AG08395 (cell line): ENCODE data around the gene PPP1CC.

Source experiments
- DNase-seq: peaks from one replicate; pipeline ENCODE4 v3.0.0; 2012; ENCODE audit warnings: mixed read lengths, low spot score

Gene PPP1CC

GRCh38 chr12:110754101-110754793, 11.6 kb upstream of the PPP1CC start:
- peak; percentile 21 for DNase-seq

DNA sequence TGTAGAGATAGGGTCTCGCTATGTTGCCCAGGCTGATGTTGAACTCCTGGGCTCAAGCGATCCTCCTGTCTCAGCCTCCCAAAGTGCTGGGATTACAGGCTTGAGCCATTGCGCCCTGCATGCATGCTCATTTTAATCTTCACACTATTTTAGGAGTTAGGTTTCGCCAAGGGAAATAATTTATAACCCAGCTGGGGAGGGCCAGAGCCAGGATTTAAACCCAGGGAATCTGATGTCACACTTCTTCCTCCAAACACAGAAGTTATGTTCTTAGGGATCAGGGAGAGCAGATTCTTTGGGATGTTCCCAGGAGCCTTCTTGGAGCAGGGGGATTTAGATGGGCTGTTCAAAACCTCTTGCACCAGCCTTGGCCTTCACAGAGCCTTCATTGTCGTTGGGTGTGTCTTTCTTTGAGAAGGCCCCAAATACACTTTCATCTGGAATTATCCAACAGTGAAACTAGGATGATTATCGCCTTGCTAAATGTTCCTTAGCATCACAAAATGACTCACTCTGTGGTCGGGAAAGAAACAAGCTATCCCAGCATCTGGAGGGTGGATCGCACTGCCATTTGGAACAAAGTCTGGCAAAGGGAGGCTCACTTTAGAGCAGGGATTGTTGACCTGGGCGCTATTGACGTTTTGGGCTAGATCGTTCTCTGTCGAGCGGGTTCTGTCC, 8.2 kb upstream of the PPP1CC start:
- DNase-seq, result peak; percentile 81

DNA sequence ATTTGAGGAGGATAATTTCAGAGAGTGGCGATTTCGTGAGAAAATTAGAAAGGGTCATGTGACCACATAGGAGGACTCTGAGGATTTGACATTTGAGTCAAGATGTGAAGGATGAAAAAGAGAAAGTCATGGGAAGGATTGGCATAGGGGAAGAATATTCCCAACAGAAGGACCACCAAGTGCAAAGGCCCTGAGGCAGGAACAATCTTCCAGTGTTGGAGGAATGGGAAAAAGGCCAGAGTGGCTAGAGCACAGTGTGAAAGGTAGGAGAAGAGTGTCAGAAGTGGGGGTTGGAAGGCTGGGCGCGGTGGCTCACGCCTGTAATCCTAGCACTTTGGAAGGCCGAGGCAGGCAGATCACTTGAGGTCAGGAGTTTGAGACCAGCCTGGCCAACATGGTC, 3.9 kb upstream of the PPP1CC start:
- no peak for DNase-seq

DNA sequence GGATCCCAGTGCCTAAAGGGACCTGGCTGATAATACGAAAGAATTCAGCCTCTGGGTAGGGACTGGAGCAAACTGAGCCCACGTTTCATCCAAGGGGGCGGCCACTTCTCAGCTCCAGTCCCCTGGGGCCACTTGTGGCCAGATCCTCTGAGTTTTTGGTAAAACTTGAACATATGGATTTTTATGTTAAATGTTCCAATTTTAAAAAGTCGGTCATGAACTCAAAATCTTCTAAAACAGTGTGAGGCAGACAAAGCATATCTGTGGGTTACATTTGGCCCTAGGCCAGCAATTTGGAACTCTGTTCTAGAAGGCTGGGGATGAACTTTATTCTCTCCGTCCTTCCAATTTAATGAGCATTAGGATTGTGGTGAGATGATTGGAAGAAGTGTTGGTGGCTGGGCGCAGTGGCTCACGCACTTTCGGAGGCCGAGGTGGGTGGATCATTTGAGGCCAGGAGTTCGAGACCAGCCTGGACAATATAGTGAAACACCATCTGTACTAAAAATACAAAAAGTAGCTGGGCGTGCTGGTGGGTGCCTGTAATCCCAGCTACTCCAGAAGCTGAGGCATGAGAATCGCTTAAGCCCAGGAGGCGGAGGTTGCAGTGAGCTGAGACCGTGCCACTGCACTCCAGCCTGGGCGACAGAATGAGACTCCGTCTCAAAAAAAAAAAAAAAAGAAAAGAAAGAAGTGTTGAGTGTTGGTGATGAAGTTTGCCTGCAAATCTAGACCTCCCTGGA, 3.0 kb upstream of the PPP1CC start:
- DNase-seq, result no peak

DNA sequence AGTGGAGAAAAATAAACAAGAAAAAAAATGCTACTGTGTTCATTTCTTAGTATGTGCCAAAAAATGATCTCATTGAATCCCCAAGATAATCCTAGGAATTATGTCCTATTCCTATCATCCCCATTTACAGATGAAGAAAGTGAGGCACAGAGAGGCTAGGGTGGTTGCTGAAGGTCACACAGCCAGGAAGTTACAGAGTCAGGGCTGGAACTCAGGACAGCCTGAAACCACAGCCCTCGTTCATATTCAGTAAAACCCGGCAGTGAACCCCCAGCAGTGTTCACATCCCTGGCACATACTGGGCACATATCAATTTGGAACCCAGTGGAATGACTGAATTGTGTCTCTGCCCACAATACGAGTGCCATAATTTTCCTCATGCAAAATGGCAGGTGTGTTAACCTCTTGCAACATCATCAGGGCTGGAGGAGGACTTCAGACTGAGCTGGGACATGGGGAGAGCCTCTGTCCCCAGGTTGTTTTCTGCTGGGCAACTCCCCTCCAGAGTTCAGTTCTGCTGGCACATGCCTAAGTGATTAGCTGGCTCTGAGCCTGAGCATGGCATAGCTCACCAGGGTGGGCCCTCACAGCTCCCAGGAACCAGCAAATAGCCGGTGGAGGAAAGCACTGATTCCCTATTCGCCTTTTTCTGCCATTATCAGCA, 2.0 kb upstream of the PPP1CC start:
- DNase-seq, result no peak

DNA sequence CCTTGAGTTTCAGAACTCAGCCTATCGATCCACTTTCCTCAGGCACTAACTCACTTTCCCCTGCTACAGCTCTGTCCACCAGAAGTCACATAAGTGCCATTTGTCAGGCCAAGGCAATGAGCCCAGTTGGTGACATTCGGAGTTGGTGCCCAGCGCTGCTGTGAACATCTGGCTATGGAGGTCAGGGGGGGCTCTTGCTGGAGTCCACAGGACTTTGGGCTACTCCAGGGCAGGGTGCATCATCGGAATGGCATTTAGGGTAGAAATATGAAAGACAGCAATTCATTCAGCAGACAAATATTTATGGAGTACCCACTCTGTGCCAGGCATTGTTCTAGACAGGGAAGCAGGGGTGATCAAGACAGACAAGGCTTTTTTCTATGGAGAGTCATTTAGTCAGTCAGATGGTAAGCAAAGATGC, 1.5 kb upstream of the PPP1CC start:
- DNase-seq, result peak; percentile 69

- DNase-seq, result no peak
Measured at GRCh38 chr12:110743571-110744093, 941 bp upstream of the PPP1CC start.

GRCh38 chr12:110742096-110742717, 484 bp downstream of the PPP1CC start:
- DNase-seq, result no peak

GRCh38 chr12:110741341-110742095, 1.2 kb downstream of the PPP1CC start:
- DNase-seq, result no peak

DNA sequence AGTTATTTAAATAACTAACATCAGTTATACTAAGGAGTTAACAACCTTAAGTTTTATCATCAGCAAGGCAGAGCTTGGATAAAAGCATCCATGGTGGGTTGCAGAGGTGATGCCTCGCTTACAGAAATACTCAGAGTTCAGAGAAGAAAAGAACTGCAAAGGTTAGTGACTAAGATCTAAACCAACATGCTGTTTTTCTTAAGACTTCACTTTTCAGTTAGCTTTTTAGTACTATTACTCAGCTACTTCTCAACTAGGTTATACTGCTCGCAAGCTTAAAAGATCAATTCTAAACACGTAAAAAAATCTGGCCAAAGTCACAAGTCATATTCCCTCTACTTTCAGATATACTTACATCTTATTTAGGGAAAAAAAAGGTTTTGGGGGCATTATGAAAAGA, 2.8 kb downstream of the PPP1CC start:
- DNase-seq, result no peak

- no peak for DNase-seq
Measured at GRCh38 chr12:110739488-110739887, 3.2 kb downstream of the PPP1CC start.

DNA sequence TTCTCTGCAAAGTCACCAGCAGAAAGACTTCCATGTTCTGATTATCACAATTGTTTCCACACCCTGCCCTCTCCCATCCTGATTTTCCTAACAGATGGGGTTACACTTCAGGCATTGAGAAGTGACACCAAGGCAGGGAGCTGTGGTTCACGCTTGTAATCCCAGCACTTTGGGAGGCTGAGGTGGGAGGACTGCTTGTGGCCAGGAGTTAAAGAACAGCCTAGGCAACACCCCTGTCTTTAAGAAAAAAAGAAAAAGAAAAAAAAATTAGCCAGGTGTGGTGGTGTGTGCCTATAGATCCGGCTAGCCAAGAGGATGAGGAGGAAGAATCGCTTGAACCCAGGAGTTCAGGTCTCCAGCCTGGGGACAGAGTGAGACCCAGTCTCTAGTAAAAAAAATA, 5.2 kb downstream of the PPP1CC start:
- no peak for DNase-seq

DNA sequence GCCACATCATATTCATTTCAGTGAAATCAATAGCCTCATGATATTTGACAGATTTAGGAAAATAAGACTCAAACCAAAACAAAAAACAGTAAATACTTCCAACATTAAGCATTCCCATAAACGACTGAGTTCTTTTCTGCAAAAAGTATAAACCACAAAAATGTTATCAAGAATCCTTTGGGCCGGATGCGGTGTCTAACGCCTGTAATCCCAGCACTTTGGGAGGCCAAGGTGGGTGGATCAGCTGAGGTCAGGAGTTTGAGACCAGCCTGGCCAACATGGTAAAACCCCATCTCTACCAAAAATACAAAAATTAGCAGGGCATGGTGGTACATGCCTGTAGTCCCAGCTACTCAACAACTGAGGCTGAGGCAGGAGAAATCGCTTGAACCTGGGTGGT, 5.7 kb downstream of the PPP1CC start:
- DNase-seq, result peak; percentile 36

GRCh38 chr12:110733900-110734299, 8.8 kb downstream of the PPP1CC start:
- no peak for DNase-seq

- DNase-seq, result peak; percentile 49
Measured at GRCh38 chr12:110733089-110733715, 9.5 kb downstream of the PPP1CC start.

DNA sequence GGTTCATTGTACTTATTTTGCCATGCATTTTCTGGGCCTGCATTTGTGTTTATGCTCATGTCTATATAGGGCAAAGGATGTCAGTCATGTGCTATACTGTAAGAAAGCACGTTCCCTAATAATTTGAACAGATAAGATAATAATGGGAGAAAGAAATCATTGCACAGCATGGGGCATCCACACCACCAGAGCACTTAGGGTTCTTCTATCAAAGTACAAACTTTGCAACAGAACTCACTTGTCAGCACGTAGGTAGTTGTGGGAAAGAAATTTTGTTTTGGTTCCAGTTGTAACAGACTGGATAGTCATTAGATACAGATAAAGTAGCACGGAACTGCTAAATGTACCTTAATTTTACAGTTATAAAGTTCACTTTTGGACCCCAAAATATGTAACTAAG, 10.1 kb downstream of the PPP1CC start:
- DNase-seq, result no peak

GRCh38 chr12:110731479-110731878, 11.2 kb downstream of the PPP1CC start:
- DNase-seq, result no peak

DNA sequence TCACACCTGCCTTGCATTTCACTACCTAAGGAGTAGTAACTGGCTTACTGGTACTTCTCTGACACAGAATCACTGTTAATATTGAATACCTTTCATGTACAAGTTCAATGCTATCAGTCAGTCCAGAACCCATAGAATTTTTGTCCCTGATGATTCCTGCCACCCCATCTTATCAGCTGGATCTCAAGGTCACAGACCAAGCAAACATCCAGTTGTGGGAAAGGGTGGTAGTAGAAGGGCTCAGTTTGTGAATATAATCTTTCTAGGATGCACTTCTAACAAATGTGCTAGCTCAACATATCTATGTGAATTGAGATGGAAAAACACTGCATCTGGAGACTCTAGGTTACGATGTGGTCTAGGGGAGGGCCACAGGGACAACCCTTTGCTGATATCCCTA, 14.1 kb downstream of the PPP1CC start:
- DNase-seq, result no peak

DNA sequence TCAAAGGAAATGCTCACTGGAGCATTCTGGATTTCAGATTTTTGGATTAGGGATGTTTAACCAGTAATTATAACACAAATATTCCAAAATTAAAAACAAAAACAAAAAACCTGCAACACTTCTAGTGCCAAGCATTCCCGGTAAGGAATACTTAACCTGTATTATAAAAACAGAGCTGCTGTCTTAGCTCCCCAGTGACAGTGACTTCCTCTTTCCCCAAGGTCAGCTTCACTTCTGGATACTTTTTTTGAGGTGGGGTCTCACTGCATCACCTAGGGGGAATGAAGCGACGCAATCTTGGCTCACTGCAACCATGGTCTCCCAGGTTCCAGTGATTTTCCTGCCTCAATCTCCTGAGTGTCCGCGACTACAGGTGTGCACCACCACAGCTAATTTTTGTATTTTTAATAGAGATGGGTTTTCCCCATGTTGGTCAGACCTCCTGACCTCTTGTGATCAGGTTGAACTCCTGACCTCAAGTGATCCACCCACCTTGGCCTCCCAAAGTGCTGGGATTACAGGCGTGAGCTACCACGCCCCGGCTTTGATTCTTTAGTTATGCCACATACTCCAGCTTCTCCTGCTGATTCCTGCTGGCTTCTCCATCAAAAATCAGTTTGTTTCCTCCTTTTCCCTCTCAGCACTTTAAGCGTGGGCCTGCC, 15.9 kb downstream of the PPP1CC start:
- no peak for DNase-seq

DNA sequence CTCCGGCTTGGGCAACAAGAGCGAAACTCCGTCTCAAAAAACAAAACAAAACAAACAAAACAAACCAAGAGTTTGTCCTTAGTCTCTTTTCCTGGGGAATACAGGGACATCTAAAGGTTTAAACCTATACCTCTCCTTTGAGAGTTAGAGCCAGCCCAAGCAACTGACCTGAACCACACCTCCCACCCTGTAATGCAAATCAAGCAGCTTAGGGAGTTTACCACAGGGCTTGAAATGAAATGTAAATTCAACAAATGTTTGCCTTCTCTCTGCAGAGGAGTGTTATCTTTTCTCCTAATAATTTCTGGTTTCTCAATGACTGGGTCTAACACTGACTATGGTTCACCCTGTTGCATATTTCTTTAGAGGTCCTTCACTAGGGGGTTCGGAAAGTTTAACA, 16.7 kb downstream of the PPP1CC start:
- no peak for DNase-seq
